ENCODE data around the gene MARCHF11.

Gene MARCHF11

GRCh38 chr5:16179511-16179935 lies at the start of gene MARCHF11:
Gene MARCHF11 (minus strand): TSS chr5:16179791. CDS start chr5:16179575, 216 bp downstream.
- DNase-seq (ENCODE audit: low spot score), result no peak

DNA sequence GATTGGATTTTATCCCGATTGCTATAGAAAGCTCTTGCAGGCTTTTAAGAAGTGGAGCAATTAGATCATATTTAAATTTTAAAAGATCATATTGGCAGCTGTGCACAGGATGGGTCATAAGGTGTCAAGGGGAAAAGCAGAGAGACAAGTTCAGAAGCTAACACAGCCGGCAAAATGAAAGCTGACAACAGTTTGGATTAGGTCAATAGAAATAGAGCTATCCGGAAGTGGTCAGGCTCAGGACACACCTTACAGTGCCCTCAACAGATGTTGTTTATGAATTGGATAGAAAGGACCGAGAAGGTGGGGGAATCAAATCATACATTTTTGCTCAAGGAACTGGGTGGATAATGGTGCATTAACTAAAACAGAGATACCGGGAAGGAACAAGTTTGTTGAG lies 46.3 kb upstream of the MARCHF11 start:
- no peak for DNase-seq (ENCODE audit: low spot score)

GRCh38 chr5:16192311-16192710 lies 12.7 kb upstream of the MARCHF11 start:
- DNase-seq (ENCODE audit: low spot score), result no peak

- no peak for DNase-seq (ENCODE audit: low spot score)
These were observed 1.1 kb upstream of the MARCHF11 start for GRCh38 chr5:16180789-16181082.

- DNase-seq (ENCODE audit: low spot score), result no peak
These were observed 571 bp upstream of the MARCHF11 start for GRCh38 chr5:16179936-16180788.

DNA sequence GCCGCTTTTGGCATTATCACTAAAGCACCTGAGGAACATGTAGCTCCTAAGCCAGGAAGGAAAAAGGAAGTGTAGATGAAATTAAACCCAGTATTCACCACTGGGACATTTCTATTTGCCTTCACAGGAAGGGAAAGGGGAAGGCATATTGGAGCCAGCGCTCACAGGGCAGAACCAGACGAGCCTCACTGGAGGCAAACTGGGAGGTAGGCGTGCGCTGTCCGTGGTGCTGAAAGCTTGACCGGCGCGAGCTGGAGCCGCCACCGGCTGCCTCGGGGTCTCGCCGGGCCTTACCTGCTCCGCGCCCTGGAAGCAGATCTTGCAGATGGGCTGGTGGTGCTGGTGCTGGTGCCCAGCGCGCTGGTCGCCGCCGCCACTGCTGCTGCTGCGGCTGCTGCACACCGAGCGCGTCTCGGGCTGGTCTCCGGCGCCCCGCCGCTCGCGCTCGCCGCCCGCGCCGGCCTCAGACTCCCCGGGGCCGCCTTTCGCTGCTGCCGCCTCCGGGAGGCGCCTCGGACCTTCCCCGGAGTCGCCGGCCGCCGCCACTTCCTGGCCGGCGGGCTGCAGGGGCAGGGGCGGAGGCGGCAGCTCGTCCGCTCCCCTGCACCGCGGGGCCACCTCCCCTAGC lies 732 bp downstream of the MARCHF11 start:
- no peak for DNase-seq (ENCODE audit: low spot score)

DNA sequence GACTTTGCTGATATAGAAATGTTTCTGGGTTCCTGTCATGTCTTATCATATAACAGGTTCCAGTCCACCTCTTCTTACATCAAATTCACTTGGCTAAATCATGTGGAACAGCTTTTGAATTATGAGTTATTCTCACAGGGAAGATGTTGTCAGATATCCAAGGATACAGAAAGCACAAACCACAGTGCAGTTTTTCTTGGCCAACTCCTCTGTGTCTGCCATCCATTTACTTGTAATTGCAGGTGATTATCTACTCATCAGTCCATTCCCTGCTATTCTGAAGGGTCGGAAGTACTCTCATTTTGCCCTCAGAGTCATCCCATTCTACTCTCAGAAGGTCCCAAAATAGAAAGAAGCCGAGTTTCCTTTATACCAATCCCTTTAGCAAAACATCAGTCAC lies 10.0 kb downstream of the MARCHF11 start:
- DNase-seq (ENCODE audit: low spot score), result no peak

DNA sequence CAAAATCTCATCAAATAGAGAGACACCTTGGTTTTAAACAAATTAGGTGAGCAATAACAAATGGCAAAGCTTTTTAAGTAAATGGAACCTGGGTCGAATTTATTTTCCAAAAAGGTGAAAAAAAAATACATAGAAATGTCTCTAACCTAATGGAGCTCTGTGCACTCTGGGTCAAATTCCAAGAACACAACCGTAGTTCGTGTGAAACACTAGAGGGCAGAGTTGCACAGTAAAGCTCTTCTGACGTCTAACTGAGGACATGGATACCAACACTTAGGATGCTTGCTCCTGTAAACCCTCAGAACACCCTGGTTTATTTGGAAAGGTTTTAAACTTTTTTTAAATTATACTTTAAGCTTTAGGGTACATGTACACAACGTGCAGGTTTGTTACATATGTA lies 18.9 kb downstream of the MARCHF11 start:
- no peak for DNase-seq (ENCODE audit: low spot score)

DNA sequence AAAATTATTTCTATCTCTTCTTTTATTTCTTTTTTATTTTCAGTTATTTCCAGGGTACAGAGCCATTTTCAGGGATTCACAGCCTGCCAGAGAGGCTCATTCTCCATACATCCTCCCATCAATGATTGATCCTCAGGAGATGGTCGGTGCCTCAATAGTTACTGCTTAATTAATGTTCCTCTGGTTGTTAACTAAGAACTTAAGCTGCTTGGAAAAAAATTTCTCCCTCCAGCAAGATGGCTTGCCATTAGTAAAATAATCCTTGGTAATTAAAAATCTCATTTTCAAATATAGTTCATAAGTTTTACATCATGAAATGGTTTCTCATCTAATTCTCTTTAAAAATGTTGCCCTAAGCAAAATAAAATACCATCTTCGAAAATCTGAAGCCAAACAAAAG lies 20.0 kb downstream of the MARCHF11 start:
- DNase-seq (ENCODE audit: low spot score), result no peak

DNA sequence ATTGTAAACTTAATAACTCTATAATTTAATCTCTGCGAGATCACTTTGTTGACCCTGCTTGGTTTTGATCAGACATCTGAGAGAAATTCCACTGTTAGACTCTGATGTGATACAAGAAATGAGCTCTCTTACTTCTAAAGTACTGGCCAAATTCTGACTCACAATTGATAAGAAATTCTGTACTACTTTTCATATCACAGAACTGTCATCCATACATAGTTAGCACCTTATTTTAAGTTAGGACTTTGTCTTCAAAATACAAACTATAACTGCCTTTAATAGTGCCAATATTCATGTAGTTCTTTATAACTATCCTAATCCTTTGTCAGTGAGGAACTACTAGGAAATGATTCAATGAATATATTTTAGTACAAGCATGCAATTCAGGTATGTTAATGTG lies 23.4 kb downstream of the MARCHF11 start:
- DNase-seq (ENCODE audit: low spot score), result no peak

DNA sequence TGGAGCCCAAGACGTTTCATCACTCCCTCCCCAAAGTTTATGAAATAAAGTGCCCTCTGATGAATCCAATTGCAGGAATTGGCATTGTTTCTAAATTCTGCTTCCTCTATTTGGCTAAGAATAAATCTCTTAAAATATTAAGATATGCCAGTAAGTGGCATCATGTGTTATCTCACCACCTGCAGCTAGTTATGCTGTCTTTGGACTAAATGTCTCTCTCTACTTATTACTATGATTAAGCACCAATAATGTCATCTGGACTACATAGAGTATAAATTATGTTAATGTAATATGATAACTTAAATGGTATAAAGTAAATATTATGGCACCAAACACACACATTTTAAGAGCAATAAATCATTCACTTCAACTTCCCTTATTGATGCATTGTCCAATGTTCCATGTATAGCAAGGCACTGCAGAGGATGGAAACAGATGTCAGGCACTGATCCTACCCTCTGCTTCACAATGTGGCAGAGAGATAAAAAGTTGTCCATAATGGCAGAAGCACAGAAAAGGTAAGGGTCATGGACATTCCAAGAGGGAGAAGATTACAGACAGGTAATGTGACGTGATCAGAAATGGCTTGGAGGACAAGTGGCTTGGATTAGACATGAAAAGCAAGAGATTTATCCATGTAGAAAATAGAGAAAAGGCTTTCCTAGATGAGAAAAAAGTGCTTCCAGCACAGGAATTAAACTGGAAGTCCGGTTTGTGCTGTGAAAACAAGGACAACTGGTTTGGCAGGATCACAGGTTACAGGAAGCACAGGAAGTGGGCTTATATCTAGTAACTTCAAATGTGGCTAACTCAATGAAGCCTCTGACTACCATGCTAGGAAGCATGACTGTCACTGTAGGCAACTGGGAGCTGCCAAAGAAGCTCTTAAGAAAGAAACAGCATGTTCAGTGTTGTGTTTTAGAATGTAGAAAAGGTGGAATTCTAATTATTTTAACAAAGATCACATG lies 26.7 kb downstream of the MARCHF11 start:
- no peak for DNase-seq (ENCODE audit: low spot score)

DNA sequence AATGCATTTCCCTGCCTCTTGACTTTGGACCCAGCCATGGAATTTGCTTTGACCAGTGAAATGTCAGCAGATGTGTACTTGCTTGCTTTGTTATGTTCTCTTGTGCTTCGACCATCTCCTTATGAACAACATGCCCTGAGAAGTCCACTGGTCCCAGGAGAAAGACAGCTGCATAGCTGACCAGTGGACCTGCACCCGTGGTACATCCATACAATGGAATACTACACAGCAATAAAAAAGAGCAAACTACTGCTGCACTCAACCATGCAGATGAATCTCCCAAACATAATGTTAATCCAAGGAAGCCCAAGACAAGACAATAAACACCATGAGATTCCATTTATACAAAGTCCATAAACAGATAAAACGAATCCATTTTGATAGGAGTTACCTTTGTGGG lies 30.0 kb downstream of the MARCHF11 start:
- no peak for DNase-seq (ENCODE audit: low spot score)

GRCh38 chr5:16147179-16147900 lies 32.3 kb downstream of the MARCHF11 start:
- no peak for DNase-seq (ENCODE audit: low spot score)

DNA sequence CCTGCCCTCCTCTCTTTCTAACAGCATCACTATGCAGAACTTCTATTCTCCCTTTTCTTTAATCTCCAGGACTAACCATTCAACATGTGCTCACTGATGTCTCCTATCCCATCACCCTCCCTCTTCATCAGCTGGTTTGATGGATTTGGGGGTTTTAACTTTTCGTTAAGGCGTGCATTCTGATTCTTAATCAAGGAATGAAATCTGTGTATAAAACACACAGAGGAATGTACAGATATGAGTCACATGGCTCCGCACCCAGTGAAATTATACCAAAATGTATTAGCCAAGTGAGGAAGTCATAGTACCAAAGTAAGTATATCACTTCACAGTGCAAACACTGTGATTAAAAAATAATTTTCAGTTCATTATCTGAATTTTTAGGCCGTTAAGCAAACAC lies 35.2 kb downstream of the MARCHF11 start:
- no peak for DNase-seq (ENCODE audit: low spot score)

GRCh38 chr5:16143361-16144049 lies 36.1 kb downstream of the MARCHF11 start:
- DNase-seq (ENCODE audit: low spot score), result no peak

DNA sequence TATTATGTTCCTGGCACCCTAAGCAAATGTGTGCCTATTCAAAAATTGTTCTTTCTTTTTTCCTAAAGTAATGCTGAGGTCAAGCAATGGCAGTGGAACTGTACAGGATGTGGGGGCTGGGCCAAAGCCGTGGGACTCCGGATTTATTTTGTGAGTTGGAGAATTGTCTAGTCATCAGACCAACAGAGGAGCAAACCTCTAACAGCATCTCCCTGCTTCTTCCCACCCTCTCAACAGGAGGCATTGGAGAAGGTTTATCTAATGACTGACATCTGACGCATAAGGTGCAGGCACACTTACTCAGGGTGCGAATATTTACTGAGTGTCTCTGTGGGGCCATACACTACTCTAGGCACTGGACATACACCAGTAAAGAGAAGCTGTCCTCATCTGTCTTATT lies 38.6 kb downstream of the MARCHF11 start:
- no peak for DNase-seq (ENCODE audit: low spot score)

- DNase-seq (ENCODE audit: low spot score), result no peak
These were observed 39.2 kb downstream of the MARCHF11 start for GRCh38 chr5:16140417-16140816.

- DNase-seq (ENCODE audit: low spot score), result no peak
These were observed 42.4 kb downstream of the MARCHF11 start for GRCh38 chr5:16137177-16137576.

GRCh38 chr5:16135506-16135905 lies 44.1 kb downstream of the MARCHF11 start:
- no peak for DNase-seq (ENCODE audit: low spot score)

DNA sequence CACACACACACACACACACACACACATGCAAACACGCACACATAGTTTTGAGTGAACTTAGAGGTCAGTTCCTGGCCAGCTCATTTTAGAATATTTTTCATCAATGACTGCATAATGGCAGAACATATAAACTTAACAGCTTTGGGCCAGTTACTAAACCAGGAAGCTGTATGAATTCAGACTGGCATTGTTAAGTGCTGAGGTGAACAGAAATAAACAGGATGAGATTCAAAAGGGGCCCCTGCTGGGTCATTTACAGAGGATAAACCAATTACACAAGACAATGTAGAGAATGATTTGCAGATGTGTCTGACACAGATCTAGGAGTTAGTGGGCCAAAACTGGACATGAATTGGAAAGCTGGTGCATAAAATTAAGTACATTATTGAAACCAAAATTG lies 44.6 kb downstream of the MARCHF11 start:
- no peak for DNase-seq (ENCODE audit: low spot score)

- DNase-seq (ENCODE audit: low spot score), result no peak
These were observed 45.4 kb downstream of the MARCHF11 start for GRCh38 chr5:16134204-16134603.
